SIG-M5 treated with dmso at 0.1 percent for 504 hours (cell line): Measurements from ENCODE around the gene ZFYVE28.

Experiments
- DNase-seq: peaks from one replicate; lab custom pipeline; 2025; ENCODE audit not compliant: unreplicated experiment; lab: John Stamatoyannopoulos, UW

The ZFYVE28 gene

DNA sequence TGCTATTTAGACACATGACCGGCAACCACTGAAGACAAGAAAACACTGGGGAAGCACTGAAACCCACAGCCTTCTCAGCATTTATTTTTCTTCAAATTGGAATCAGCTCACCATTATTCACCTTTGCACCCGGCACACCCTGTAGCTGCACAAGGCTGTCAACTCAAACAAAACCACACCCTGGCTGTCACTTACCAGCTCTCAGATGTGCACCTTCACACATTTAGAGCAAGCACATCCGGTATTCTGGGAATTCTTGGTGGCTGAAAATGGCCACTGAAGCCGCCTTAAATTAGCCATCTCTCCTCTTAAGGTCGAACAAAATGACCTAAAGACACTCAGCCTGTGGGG, 5.9 kb downstream of the ZFYVE28 start:
- no peak for DNase-seq

DNA sequence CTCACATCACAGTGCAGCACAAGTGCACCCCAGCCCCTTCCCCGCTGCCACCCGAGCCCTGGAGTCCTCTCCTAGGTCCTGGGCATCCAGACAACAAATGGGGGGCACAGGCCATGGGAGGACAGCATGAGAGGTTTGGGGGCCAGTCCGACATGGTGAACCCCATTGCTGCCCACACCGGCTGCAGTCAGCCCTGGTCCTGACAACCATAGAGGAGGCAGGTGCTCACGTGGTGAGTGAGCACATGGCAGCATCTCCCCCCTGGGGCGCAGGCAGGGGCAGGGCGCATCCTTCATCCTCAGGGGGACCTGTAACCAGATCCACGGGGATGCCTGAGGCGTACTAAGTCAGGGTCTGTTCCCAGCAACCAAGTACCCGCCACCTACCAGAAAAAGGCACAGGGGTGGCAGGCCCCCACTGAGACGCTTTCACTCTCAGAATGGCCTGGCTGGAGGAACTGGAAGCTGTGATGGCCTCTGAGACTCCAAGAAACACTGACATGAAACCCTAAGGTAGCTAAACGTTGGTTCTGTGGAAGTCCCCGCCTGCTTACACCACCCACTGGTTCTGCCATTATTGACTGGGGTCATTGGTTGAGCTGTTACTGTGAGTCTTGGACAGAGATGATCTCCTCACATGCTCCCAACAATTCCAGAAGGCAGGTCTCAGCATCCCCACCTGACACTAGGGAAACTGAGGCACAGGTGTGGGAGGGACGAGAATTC, 6.5 kb downstream of the ZFYVE28 start:
- DNase-seq, result no peak

DNA sequence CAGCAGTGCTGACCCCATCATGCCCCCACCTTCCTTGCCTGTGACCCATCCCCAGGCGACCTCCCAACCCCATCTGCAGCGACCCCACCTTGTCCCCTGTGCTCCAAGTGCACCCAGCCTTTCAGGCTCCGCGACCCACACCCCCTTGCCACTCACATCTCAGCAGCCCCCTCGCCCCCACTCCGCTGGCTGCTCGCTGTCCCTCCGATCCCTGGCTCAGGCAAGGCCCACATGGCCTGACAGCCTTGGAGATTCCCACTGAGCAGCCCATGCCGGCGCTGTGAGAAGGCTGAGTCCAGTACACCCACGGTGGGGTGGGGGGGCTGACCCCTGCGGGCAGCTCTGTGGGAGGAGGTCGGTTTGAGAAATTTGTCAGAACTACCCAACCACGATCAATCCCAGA, 9.1 kb downstream of the ZFYVE28 start:
- DNase-seq, result no peak

DNA sequence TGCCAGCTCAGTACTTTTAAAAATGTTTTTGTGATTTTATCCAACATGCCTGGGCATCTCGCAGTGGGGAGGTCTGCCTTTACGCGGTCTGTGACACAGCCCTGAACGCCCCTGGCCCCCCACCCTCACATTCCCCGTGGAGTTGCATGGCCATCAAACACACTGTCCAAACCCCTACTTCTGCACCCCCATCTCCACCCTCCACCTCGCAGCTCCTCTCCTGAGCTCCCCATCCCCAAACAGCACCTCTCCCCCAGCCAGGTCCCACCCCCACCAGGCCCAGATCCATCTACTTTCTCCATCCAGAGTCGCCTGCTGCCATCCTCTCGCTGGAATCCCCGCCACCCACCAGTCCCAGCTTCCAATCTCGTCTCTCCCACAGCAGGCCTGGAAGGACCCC, 9.5 kb downstream of the ZFYVE28 start:
- DNase-seq, result no peak

DNA sequence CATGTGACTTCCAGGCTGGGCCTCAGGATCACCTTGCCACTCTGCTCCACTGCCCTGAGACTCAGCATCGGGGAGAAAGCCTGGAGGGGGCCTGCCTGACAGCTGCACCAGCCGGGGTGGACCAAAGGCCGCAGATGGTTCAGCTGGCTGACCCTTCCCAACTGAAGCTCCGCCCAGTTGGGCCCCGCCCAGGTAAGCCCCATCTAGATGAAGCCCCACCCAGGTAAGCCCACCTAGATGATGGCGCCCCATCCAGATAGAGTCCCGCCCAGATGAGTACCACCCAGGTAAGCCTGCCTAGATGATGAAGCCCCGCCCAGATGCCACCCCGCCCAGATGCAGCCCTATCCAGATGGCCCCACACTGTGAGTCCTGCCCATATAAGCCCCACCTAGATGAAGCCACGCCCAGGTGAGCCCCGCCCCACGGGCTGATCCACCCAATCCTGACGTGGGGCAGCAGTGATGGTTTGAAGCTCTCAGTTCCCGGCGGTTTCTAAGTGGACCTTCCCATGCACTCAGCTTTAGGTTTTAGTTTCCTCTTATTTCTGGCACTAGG, 10.0 kb downstream of the ZFYVE28 start:
- no peak for DNase-seq

DNA sequence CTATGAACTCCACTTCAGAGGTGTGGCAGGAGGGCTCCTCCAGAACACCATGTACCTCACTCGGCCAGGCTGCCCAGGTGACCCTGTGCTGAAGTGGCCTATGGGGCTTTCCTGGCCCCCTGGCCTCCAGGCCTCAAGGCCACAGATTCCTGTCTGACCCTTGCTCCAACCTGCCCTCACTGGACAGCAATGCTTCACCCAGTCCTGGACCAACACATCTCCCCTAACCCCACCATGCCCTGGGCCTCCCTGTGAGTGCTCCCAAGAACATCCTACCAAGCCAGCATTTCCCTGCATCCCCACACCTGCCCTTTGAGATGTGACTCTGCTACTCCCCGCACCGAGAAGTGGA, 10.5 kb downstream of the ZFYVE28 start:
- DNase-seq, result no peak

DNA sequence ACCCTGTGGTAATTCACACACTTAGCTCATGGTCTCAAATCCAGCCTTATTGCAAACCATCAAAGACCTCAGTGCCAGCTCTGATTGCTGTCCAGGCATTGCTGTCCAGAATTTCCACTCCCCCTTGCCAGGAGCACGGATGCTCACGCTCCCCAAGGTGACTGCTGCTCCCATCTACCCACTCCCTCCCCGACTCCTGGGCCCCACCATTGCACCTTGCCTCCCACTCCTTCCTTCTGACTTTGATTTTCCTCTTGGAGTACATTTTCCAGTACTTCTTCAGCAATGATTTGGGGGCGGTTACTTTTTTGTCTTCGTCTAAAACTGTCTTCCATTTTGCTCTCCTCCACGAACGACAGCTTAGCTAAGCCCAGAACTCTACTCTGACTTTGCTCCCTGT, 11.5 kb downstream of the ZFYVE28 start:
- DNase-seq, result no peak

DNA sequence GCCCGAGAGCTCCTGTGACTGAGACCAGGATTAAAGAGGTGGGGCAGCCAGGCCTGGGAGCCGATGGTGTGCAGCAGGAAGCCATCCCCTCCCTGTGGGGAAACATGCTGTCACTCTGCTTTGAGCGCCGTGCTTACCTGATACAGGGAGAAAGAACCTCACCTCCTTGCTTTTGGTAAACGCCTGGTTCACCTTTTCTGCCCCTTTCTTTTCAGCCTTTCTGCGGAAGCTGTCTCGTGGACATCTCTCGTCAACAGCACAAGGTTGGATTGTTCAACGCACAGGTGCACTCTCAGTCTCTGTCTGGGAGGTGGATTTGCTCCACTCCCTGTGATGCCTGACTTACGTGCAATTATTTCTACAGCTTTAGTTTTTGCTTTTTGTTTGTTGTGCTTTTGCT, 12.0 kb downstream of the ZFYVE28 start:
- DNase-seq, result no peak

DNA sequence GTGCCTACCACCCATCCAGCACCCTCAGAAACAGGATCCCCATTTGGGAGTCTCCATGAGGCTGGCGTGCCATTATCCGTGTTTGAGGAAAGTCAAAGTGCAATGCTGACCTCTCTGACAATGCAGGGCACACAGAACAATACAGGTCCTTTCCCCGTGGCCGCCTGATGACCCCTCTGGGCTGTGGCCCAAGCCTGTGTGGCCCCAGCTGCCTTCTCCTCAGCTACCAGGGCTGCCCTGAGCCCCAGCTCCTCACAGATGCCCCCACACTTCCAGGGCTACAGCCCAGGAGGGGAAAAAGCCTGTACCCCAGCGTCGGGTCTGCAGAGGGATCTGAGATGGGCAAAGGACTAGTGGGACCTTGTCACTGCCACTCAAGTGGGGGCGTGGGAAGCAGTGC, 15.5 kb downstream of the ZFYVE28 start:
- no peak for DNase-seq

DNA sequence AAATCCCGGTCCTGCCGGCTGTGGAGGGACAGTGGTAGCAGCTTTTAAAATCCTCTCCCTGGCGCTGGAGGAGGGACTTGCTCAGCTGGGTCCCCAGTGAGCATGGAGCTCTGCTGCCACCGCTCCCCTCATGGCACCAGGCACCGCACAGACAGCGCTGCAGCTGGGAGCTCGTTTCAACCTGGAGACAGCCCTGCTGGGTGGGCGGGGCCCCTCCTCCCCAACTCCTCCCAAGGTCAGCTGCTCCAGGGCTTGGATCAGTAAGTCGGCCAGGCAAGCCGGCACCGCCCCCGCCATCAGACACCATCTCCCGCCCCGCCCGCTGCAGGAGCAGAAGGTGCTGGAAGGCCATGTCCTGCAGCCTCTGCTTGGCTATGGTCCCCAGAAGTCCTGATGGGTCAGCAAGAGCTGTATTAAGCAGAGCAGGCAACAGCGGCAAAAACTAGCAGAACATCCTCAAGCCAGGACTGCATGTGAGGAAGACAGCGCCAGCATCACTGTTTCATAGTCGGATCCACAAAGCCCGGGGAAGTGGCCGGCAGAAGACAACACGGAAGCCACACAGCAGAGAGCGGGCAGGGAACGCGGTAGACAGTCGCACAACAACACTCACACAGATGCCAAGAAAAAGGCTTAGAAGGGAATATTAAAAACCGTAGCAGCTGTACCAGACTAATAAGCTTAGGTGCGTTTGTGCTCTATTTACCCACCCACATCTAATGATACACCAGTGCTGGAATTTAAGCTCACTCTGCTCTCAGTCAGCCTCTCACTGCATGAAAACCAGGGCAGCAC, 16.2 kb downstream of the ZFYVE28 start:
- DNase-seq, result no peak

DNA sequence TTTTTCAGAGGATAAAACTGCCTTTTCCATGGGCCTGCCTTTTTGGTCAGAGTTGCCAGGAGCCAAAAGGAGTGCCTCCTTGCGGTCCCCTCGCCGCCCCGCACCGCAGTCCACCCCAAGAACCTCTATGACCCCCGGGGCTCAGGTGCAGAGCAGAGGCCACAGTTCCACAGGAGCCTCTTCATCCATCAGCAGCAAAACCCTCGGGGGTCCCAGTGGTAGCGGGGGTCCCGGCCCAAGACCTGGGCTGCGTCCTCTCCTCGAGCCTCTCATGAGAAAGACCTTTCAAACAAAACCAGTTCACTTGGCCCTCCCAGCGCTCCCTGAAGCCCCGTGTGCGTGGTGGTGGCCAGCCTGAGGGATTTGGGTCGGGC, 16.8 kb downstream of the ZFYVE28 start:
- no peak for DNase-seq

DNA sequence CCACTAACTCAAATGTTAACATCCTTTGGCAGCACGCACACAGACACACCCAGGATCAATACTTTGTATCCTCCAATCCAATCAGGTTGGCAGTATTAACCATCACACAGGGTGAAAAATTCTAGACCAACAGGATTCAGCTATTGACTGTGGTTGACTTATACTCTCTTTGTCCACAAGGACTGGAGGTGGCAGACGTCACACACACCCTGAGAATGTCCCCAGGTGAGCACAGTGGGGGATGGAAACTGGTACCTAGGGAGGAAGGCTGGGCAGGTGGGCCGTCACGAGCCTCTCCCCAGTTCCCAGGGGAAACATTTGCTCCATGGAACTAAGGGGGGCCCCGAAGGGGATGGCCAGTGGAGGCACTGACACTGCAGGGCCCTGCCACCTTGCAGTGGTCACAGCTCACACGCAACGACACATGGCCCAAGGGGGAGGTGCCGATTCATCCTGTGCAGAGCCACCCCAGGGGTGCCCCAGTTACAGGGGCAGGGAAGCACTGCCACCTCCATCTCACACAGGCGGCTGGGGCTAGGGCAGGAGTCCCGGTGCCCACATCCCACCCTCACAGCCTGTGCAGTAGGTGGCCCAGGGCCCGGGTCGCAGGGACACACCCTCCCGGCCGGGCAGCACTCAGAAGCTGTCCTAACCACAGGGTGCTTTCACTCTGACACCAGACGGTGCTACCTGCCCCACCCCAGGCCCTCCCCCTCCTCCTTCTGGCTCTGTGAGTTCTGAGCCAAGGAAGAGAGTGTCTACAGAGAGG, 17.4 kb downstream of the ZFYVE28 start:
- no peak for DNase-seq

DNA sequence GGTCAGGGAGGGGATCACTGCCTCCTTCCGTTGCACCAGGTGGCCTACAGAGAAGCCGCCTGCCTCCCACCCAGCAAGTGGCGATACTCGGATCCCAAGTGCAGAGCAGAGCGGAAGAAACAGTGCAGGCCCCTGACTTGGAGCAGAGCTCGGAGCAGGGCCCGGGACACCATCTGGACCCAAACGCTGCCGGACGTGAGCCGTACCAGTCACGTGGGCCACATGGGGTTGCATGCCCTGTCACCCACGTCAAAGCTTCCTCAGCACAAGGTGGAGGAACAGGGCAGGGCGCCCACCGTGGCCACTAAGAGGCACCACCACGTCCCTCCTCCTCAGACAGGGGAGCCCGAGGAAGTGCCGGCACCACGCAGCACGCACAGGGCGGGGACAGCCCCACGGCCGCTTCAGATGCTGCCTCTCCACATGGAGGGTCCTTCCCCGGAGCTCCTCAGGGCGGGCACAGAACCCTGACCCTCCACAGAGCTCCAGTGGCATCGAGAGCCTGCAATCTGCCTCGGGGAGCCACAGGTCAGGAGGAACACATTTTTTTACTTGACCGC, 18.7 kb downstream of the ZFYVE28 start:
- no peak for DNase-seq

DNA sequence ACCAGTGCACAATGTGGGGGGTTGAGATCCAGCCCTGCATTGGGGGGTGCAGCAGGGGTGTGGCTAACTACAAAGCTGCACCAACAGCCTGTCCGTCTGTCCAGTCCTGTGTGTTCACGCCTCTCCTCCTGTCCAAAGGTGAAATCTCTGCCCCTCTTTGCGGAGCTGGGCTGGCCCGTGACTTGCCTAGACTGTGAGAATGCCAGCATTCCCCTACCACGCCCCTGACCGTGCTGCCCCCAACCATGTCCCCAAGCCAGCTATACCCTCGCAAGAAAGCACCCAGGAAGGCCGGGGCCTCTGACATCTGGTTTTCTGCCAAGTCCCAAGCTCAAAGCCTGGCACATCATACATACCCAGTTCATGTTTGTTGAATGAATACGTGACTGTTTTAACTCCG, 19.2 kb downstream of the ZFYVE28 start:
- no peak for DNase-seq

DNA sequence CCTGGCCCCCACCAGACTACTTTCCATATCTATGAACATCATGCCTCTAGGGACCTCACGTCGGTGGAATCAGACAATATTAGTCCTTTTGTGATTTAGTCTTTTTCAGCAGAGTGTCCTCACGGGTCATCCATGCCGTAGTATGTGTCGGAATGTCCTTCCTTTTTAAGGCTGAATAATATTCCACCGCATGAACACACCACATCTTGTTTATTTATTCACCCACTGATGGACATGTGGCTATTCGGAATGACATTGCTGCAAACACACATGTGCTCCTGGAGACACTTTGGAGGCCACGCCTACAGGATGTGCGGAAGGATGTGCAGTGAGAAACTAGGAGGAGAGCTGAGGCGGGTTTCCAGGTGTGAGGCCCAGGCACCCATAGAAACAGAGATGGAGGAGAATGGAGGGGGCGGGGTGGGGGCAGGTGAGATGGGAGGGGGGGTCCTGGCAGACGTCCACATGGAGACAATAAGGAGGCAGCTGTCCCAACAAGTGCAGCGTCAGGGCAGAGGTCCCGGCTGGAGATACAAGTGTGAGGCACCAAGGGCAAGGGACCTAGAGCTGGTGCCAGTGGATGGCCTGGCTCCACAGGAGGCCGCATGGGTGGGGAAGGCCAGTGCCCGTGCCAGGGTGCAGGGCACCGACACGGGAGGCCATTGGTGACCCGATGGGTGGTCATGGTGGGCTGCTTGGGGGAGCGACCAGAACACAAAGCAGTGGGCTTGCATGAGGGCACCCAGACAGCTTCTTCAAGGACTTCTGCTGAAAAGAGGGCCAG, 20.7 kb downstream of the ZFYVE28 start:
- no peak for DNase-seq

DNA sequence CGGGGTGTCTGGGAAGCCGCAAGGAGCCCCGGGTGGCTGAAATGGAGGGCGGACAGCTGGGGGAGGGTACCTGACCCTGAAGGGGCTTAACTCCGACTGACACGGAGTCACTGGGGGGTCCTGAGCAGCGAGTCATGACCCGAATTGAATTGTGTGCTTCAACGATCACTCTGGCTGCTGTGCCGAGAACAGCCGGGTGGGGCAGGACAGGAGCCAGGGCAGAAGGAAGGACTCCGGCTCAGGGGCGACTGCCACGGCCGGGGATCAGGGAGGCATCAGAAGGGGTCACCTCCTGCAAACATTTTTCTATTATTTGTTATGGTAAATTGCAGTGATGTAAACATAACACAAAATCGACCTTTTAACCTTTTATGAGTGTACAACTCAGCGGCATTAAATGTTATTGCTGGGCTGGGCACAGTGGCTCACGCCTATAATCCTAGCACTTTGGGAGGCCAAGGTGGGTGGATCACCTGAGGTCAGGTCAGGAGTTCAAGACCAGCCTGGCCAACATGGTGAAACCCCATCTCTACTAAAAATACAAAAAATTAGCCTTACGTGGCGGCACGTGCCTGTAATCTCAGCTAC, 21.6 kb downstream of the ZFYVE28 start:
- no peak for DNase-seq

DNA sequence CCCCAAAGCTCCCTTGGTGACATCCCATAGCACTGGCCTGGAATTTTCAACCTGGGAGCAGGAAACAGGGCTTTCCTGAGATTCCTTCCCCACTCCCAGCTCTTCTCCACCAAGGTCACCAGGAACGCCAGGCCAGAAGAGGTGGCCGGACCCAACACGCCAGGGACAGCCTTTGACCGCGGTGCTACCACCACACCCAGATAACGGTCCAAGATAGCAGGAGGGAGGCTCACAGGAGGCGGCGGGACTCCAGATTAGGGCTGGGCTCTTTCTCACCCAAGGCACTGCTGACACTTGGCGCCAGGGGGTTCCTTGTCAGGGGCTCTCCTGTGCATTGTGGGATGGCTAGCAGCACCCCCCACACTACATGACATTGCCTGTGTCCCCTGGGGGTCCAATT, 22.9 kb downstream of the ZFYVE28 start:
- no peak for DNase-seq

DNA sequence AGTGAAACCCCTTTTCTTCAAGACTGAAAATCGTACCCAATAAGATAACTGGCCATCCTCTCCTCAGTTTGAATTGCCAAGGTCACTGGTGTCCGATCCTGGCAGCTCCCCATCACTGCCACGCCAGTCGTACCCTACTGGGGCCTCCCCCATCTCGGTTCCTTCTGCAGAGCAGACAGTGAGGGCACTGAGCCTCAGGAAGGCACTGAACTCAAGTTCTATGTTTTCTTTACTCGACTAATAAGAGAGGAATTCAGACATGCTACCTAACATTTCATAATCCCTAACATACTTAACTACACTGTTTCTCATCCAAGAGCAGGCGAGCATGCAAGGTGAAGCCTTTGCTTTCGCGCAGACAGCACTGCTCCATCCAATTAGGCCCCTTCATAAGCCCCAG, 23.4 kb downstream of the ZFYVE28 start:
- no peak for DNase-seq

DNA sequence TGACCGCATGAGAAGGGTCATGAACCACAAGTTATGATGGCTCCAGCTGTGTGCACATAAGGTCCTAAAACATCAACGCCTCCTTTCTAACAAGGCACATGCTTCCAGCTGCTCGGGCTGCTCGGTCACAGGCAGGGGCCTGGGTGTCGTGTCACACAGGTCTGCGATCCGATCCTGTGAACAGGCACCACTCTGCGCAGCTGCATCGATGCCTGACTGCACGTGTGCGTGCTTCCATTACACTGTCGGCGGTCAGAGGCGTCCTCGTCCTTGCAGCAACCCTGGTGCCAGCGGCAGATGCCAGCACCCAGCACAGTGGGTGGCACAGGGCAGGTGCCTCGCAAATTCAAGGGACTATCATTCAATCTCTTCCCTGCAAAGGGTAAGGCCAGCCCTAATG, 23.9 kb downstream of the ZFYVE28 start:
- DNase-seq, result no peak
